Subcutaneous adipose tissue (tissue), 4 donors: ENCODE results near the gene TUBE1. TPM values are rescaled to one million over a fixed set of nuclear protein-coding genes. Genes with fewer than 3 reads are reported as not detected.

Experiments
- CTCF ChIP-seq: fragments of 450-650 bp; IDR thresholded peaks from one replicate; pipeline ENCODE4 v1.5.1; 2016; ENCODE audit warnings: low read depth, mild to moderate bottlenecking, control low read depth, antibody characterized with exemption, moderate library complexity
- total RNA-seq, 4 donors: library from RNA; depleted of rRNA; stranded (reverse); fragments of >200 nt; gene quantifications; one replicate each; pipeline ENCODE4 v1.1.0, GENCODE V29; 2016

The TUBE1 gene
- total RNA-seq, 4 donors from 2014 or later = 27.2 to 57.6 (median 34.7) TPM

GRCh38 chr6:112096901-112097300, 9.6 kb upstream of the TUBE1 start:
- TF ChIP-seq CTCF = no peak

- TF ChIP-seq CTCF = no peak
Measured at GRCh38 chr6:112087916-112088315, 634 bp upstream of the TUBE1 start.

GRCh38 chr6:112086744-112087135, 542 bp downstream of the TUBE1 start:
- no peak for TF ChIP-seq CTCF

GRCh38 chr6:112085286-112086065, 1.8 kb downstream of the TUBE1 start:
- TF ChIP-seq CTCF = no peak

GRCh38 chr6:112081569-112081968, 5.7 kb downstream of the TUBE1 start:
- no peak for TF ChIP-seq CTCF

- no peak for TF ChIP-seq CTCF
Measured at GRCh38 chr6:112066606-112067005, 20.7 kb downstream of the TUBE1 start.

GRCh38 chr6:112065426-112065986, 21.8 kb downstream of the TUBE1 start:
- TF ChIP-seq CTCF = no peak
